Stimulated activated CD8-positive, alpha-beta memory T cell treated with anti-CD3 and anti-CD28 coated beads, Interleukin-15, amount 100 ng/mL, for 48 hours (primary cell): Measurements from ENCODE around the gene ST6GALNAC1.
A peak's percentile ranks its signal among the peaks of the same experiment; 100 is the strongest.

ENCODE experiments used
- DNase-seq, 2 donors: peaks; one replicate each; pipeline ENCODE4 v3.0.0-alpha.2; 2020; ENCODE audit warnings: low read depth in 2 of 2

ST6GALNAC1 gene

GRCh38 chr17:76643553-76644148, at the start of gene ST6GALNAC1:
Gene ST6GALNAC1 (minus strand): TSS chr17:76643757. CDS start chr17:76643638, 119 bp downstream.
- DNase-seq: no peak

GRCh38 chr17:76691379-76692191, 48.0 kb upstream of the ST6GALNAC1 start:
- no peak for DNase-seq

- DNase-seq: no peak
These were observed 47.2 kb upstream of the ST6GALNAC1 start for GRCh38 chr17:76690596-76691280.

GRCh38 chr17:76689859-76690258, 46.3 kb upstream of the ST6GALNAC1 start:
- DNase-seq: no peak

- DNase-seq: no peak
These were observed 44.6 kb upstream of the ST6GALNAC1 start for GRCh38 chr17:76688165-76688622.

- no peak for DNase-seq
These were observed 44.0 kb upstream of the ST6GALNAC1 start for GRCh38 chr17:76687298-76688164.

GRCh38 chr17:76686538-76687297, 43.2 kb upstream of the ST6GALNAC1 start:
- no peak for DNase-seq

- DNase-seq: no peak
These were observed 42.3 kb upstream of the ST6GALNAC1 start for GRCh38 chr17:76685846-76686245.

GRCh38 chr17:76685366-76685765, 41.8 kb upstream of the ST6GALNAC1 start:
- DNase-seq: no peak

- DNase-seq: no peak
These were observed 41.2 kb upstream of the ST6GALNAC1 start for GRCh38 chr17:76684756-76685155.

GRCh38 chr17:76683921-76684745, 40.6 kb upstream of the ST6GALNAC1 start:
- no peak for DNase-seq

- no peak for DNase-seq
These were observed 39.6 kb upstream of the ST6GALNAC1 start for GRCh38 chr17:76683011-76683755.

GRCh38 chr17:76682296-76682695, 38.7 kb upstream of the ST6GALNAC1 start:
- DNase-seq: no peak

- peak; percentile 37 to 46 for DNase-seq
These were observed 37.9 kb upstream of the ST6GALNAC1 start for GRCh38 chr17:76681222-76682137.

- no peak for DNase-seq
These were observed 35.7 kb upstream of the ST6GALNAC1 start for GRCh38 chr17:76679239-76679638.

GRCh38 chr17:76678330-76678729, 34.8 kb upstream of the ST6GALNAC1 start:
- DNase-seq: no peak

GRCh38 chr17:76677406-76677805, 33.8 kb upstream of the ST6GALNAC1 start:
- no peak for DNase-seq

GRCh38 chr17:76676629-76677028, 33.1 kb upstream of the ST6GALNAC1 start:
- no peak for DNase-seq
